AG09319 (cell line): ENCODE results near the gene EPHB4.

Experiments used
- DNase-seq: peaks from one replicate; pipeline ENCODE4 v3.0.0-alpha.2; 2010; ENCODE audit warnings: low read depth; ENCODE audit errors: extremely low read depth
- TF ChIP-seq, protein P1 (sequence below): IDR thresholded peaks from 2 replicates; pipeline ENCODE4 v1.5.1; 2011; ENCODE audit warnings: low read depth, mild to moderate bottlenecking, inconsistent platforms, low read length, moderate library complexity

The EPHB4 gene

DNA sequence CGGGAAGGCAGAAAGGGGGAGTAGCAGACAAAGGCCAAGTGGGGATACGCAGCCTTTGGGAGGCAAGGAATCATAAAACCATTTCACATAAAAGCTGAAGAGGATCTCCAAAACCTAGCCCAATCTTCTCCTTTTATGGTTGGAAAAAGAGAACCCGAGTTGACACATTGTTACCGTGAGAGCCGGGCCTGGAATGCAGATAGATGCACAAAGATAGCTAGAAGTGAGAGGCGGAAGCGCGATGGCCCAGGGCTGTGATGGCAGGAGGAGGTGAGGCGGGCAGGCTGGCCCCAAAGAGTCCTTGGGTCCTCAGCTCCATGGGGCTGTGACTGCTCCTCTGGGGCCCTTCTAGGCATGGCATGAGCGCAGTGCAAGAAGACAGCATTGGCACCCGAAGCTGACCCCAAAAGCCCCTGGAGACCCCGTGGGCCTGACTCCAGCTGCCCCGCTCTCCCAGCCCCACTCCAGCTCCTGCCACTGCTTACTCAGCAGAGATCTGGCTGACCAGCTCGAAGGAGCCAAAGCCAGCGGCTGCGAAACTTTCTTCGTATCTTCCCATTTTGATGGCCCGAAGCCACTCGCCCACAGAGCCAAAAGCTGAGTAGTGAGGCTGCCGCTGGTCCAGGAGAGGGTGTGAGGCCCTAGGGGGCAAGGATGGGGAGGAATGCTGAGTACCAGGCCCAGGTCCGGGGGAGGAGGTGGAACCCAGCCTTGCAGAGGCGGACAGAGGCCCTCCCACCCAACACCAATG is 22.5 kb downstream of the EPHB4 start:
- TF ChIP-seq, protein P1, sequence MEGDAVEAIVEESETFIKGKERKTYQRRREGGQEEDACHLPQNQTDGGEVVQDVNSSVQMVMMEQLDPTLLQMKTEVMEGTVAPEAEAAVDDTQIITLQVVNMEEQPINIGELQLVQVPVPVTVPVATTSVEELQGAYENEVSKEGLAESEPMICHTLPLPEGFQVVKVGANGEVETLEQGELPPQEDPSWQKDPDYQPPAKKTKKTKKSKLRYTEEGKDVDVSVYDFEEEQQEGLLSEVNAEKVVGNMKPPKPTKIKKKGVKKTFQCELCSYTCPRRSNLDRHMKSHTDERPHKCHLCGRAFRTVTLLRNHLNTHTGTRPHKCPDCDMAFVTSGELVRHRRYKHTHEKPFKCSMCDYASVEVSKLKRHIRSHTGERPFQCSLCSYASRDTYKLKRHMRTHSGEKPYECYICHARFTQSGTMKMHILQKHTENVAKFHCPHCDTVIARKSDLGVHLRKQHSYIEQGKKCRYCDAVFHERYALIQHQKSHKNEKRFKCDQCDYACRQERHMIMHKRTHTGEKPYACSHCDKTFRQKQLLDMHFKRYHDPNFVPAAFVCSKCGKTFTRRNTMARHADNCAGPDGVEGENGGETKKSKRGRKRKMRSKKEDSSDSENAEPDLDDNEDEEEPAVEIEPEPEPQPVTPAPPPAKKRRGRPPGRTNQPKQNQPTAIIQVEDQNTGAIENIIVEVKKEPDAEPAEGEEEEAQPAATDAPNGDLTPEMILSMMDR = no peak

DNA sequence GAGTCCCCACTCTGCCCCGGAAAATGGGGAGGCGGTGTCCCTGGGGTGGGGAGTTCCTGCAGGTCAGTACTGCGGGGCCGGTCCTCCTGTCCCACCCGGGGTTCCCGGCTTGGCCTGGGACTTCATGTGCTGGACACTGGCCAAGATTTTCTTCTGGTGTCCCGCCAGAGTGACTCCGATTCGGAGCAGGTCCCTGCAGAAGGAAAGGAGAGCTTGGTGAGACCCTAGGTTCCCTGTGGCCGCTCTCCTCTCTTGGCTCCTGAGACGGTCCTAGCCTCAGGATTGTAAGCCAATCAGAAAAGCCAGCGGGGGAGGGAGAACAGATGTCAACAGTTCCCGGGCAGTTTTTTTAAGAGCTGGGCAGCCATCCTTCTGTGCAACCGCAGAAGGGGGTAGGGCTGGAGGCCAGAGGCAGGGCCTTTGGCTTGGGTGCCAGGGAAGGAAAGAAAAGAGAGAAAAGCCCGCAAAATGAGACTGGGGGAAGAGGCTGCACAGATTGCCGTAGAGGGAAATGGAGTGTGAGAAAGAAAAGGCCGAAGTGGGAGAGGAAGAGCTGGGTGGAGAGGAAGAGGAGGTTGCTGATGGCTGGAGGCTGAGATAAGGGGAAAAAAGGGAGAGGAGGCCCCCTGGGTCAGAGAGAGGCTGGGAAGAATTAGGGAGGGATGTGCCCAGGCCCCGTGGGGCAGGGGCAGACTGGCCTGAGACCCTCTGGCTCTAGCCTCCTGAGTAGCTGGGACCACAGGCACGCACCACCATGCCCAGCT is 23.7 kb downstream of the EPHB4 start:
- peak; percentile 69 for DNase-seq
- TF ChIP-seq, protein P1 = no peak

More for the DNA sequence above, 22.5 kb downstream of the EPHB4 start:
- no peak for DNase-seq

DNA sequence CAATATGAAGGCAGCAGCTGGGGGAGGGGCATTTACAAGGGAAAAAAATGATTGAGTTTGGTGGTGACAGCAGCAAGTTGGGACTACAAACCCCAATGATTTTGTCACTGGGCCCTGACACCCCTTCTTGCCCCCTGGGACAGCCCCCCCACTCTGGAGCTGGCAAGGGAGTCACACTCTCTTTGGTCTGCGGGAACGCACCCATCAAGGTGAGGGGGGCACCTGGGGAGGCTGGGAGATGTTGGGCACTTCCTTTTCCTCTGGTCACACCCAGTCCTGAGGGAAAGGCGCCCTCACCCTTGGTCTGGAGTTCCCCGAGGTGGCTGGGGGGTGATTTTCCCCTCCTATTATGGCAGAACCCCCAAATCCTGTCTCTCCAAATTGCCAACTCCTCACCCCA is 24.4 kb downstream of the EPHB4 start:
- TF ChIP-seq, protein P1 = no peak
- DNase-seq = no peak

DNA sequence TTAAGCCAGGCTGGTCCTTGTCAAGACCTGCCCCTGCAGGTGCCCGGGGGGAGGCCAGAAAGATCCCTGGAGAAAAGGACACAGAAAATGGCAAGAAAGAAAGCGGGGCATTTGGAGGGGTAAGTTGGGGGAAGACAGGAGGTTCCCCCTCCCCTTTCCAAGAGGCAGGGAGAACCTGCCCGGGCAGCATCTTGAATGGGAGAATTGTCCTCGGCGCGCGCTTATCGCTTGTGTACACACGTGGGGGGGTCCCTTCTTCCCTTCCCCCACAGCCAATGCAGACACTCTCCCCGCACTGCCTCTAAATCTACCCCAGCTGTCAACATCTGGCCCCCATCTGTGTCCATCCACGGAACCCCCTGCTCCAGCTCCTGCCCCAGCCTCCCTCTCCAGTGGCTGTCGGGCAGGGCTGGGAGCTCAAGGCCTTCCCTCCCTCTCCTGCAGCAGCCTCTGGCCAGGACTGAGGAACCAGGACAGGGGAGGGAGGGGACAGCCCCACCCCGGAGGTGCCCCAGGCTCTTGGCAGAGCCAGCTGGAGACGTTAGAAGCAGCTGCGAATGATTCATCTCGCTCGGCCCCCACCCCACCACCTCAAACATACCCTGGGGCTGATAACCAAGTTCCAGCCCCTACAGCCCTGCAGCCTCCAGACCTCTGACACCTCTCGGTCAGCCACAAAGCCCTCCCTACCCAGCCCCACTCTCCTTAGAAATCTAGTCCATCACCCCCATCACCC is 25.3 kb downstream of the EPHB4 start:
- TF ChIP-seq, protein P1 = no peak
- DNase-seq = peak; percentile 84

DNA sequence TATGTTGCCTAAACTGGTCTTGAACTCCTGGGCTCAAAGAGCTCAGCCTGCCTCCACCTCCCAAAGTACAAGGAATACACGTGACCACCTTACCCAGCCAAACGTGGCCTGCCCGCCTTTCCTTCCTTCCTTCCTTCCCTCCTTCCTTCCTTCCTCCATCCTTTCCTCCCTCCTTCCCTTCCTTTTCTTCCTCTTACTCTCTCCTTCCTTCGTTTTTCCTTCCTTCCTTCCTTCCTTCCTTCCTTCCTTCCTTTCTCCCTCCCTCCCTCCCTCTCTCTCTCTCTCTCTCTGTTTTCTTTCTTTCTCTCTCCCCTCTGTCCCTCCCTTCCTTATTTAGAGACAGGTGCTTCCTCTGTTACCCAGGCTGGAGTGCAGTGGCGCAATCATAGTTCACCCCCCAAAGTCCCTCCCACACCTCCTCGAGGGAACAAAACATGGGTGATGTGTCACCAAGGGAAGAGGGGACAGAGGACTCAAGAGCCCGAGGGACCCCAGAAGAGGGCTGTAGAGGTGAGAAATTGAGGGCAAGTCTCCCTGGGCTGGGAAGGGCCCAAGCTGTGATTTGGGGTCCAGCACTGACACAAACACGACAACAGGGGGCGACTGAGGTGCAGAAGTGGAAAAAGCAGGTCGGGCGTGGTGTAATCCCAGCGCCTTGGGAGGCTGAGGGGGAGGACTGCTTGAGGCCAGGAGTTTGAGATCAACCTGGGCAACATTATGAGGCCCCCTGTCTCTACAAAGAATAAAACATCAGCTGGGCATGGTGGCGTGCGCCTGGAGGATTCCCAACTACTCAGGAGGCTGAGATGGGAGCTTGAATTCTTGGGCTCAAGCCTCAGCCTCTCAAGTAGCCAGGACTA is 28.1 kb downstream of the EPHB4 start:
- TF ChIP-seq, protein P1 = peak; percentile 75
- peak; percentile 23 for DNase-seq

DNA sequence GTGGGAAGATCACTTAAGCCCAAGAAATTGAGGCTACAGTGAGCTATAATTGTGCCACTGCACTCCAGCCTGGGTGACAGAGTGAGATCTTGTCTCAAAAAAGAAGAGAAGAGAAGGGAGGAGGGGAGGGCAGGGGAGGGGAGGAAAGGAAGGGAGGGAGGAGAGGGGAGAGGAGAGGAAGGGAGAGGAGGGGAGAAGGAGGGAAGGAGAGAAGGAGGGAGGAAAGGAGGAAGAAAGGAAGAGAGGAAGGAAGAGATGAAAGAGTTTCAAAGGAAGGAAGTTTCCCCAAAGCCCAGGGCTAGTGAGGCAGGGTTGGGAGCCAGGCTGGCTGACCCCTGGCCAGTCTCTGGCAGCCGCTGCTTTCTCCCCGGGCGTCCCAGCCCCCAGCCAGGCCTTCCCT is 32.6 kb downstream of the EPHB4 start:
- no peak for DNase-seq
- TF ChIP-seq, protein P1 = no peak
